HG03442 (cell line): ENCODE results near the gene DENND4C.
A peak's percentile ranks its signal among the peaks of the same experiment; 100 is the strongest.
"Not testable (repeated sequence)": the region's sequence is repeated elsewhere in the genome, so short reads cannot be mapped to it uniquely, and the experiment has no call there.

ENCODE experiments used
- ATAC-seq: cut with Tn5 transposase; IDR thresholded peaks from one replicate; pipeline ENCODE4 v1.9.1; 2021; ENCODE audit warnings: mild to moderate bottlenecking, moderate library complexity; ENCODE audit not compliant: unreplicated experiment

DENND4C gene

DNA sequence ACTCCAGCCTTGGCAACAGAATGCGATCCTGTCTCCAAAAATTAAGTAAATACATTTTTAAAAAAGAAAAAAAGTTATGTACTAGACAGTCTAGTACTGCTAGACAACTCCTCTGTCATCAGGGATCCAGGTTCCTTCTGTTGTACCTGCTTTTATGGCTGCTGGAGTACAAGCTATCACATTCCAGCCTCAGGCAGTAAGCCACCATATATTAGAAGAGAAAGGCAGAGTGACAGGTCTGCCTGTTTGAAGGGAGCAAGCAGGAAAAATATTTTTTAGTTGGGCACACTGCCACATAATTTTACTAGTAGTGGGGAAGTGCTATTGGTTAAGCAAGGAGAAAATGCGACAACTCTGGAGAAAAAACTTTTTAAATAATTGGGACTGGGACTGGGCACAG, 138.6 kb downstream of the DENND4C start:
- ATAC-seq = no peak

DNA sequence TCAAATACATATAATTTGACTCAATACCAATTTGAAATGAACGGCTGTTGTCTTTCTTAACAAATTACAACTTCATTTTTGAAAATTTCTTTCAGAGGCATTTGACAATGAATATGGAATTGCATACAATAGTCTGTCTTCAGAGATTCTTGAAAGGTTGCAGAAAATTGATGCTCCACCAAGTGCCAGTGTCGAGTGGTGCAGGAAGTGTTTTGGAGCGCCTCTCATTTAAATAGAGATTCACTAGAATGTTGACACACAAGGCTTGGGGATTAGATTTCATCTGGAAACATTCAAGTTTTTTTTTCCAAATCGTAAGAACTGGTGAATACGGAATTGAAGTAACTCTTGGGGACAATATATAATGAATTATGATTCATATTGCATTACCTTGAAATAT, 141.4 kb downstream of the DENND4C start:
- no peak for ATAC-seq

DNA sequence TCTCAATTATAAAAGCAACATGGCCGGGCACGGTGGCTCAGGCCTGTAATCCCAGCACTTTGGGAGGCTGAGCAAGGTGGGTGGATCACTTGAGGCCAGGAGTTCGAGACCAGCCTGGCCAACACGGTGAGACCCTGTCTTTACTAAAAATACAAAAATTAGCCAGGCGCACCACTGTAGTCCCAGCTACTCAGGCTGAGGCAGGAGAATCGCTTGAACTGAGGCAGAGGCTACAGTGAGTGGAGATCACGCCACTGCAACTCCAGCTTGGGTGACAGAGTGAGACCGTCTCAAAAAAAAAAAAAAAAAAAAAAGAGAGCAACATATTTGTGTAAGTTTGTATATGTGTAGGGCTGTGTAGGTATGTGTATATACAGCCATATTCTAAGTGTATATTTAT, 142.1 kb downstream of the DENND4C start:
- ATAC-seq = no peak

DNA sequence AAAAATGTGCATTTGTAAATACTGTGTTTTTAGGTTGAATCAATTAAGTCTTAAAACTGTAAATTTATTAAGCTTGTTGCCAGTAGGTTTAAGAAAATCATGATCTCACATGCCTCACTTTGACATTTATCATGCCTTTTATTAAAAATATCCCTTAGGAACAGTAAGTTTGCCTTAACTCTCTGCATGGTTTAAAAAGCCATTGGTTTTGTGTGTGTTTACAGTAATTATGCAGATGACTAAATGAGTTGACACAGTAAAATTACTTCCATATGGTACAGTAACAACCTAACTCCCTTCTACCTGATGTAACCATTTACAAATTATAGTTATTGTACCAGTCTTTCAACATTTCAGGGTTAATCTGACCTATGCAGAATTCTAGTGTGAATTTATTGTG, 143.0 kb downstream of the DENND4C start:
- no peak for ATAC-seq

DNA sequence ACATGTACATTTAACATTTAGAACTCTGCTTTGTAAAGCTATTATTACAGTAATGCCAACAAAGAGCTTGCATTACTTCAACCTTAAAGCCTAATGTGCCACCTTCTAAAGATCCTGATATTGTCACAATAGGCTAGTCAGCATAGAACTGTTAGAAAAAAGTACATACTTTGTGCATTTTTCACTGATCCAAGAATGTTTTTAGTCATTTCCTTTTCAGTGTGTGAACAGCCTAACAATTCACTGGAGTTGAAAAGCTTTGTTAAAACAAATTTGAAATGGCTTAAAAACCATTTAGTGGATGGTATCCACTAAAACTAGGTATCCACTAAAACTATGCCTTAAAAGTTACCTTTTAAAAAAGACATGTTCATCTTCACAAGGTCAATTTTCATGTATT, 145.0 kb downstream of the DENND4C start:
- ATAC-seq = no peak

DNA sequence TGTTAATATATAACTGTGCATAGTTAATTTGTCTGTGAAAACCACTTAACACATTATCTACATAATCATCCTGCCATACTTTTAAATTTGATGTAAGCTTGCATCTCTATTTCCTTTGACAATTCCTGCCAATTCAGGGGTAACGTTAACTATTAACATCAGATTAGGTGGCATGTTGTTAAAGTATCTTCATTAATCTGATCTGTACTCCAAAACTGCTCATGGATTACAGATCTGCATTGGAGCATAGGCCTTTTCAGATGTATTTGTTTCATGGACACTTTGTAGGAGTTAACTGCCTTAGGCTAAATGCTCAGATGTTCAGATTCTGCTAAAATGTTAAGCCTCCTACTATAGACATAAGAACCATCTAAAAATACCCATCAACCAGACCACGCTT, 146.4 kb downstream of the DENND4C start:
- ATAC-seq = no peak

DNA sequence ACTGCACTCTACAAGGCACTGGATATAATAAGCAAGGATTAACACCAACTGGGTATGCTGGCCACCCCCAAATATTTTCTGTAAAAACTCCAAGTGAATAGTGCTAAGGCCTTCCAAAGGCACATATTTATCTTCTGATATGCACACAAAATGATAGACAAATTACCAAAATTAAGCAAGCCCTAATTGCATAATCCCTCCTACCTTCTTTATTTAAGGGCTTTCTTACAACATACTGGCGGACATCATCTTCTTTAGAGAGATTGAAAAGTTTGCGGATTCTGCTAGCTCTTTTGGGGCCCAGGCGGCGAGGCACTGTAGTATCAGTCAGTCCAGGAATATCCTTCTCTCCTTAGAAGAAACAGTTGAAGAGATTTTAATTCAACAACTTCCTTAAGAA, 147.7 kb downstream of the DENND4C start:
- ATAC-seq = no peak

DNA sequence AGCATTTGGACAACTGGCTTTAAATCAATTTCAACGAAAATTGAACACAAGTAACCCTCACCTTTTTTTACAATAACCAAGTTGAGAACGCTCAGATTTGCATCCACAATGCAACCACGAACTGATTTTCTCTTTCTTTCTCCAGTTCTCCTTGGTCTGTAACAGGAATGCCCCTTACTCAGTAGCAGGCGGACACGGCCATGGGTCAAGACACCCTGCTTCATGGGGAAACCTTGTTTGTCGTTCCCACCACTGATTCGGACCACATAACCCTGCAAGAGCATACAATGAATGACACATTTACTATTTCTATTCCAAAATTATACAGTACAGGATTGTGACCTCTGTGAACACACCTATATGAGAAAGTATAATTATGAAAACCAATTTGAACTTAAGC, 148.2 kb downstream of the DENND4C start:
- no peak for ATAC-seq

DNA sequence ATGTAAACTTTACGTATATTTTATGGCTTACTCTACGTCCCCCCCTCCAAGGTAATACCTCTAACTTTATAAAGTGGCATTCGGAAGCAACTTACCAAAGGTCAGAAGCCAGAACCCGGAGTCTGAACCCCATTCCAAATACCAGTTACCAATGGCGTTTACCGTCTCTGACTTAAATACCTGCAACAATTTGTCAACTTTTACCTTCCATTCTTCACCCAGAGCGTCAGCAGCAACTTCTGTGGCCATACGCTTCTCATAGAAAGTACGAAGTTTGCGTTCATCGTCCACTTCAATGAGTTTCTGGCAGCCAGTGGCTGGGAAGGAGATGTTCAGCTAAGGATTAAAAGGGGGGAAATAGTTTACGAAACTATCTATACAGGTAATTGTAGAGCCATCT, 148.8 kb downstream of the DENND4C start:
- ATAC-seq = no peak

DNA sequence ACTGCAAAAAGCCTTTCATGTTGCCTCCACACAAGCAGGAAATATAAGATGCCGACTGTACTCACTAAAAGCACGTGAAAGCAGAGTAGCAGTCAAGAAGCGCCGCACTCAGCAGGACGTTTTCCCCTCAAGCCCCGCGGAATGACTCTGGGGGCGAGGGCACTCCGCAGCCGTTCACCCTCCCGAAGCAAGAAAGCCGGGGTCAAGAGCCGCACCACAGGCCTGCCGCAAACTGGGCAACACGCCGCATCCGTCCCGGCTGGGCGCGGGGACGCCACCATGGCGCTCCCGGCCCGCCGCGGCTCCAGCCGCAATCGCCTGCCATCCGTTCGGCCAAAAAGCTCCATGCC, 149.2 kb downstream of the DENND4C start:
- peak; percentile 19 for ATAC-seq

DNA sequence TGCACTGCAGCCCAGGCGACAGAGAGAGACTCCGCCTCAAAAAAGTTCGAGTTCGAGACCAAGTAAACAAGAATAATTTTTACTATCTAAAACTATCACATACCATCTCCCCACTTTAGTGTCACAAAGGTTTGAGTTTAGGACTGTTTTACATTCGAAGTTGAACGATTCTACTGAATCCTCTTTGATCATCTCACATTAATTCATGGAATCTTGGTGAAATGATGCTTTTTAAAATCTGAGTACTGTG, 150.3 kb downstream of the DENND4C start:
- ATAC-seq = no peak

DNA sequence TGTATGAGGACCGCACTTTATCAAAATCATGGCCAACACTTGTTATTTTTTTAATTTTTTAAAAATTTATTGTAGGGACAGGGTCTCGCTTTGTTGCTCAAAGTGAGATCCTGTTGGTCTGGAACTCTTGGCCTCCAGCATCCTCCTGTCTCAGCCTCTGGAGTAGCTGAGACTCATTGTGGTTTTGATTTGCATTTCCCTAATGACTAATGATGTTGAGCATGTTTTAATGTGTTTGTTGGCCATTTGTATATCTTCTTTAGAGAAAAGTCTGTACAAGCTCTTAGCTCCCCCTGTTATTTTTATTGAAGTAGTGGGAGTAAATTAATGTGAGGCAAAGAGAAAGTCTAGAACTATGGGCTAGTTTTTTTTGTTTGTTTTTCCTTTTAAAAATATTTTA, 151.2 kb downstream of the DENND4C start:
- ATAC-seq = no peak

DNA sequence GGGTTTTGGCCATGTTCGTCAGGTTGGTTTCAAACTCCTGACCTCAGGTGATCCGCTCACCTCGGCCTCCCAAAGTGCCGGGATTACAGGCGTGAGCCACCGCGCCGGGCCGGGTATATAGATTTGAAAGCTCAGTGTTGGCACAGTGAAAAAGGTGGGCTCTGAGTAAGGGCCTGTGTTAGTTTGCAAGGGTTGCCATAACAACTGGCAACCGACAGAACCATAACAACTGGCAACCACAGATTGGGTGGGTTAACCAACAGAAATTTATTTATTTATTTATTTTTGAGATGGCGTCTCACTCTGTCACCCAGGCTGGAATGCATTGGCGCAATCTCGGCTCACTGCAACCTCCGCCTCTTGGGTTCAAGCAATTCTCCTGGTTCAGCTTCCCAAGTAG, 154.7 kb downstream of the DENND4C start:
- ATAC-seq = not testable (repeated sequence)

DNA sequence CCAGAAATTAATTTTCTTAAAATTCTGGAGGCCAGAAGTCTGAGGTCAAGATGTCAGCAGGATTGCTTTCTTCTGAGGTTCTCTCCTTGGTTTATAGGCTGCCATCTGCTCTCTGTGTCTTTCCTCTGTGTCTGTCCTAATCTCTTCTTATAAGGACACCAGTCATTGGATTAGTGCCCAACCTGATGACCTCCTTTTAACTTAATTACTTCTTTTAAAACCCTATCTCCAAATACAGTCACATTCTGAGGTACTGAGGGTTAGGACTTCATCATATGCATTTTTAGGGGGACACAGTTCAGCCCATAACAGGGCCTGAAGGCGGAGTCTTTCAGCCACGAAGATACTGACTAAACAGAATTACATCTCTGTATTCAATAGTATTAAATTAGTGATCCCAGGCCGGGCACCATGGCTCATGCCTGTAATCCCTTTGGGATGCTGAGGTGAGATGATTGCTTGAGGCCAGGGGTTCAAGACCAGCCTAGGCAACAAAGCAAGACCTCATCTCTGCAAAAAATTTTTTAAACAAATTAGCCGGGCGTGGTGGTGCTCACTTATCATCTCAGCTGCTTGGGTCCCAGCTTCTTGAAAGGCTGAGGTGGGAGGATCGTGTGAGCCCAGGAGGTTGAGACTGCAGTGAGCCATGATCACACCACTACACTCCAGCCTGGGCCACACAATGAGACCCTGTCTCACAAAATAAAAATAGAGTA, 155.5 kb downstream of the DENND4C start:
- no peak for ATAC-seq

DNA sequence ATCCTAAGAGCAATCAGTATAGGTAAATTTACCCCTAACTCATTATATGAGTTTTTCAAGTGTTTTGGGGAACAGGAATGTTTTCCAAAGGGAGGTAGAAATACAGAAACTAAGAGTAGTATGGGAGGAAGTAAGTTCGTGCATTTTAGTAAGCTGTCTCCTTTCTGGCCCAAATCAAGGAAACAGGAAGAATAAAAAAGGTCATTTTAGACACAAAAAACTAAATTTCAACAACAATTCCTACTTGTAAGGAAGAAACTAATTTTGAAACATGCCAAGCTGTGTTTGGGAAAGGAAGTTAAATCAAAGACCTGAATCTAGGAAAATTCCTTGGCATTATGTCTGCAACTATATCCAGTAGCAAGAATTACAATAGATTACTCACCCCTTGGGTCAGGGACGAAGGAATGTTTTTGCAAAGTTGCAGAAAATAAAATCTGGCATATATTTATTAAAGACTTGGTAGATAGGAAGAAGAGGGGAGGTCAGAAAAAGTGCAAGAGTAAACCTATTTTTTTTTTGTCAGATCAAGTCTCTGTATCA, 156.1 kb downstream of the DENND4C start:
- no peak for ATAC-seq

DNA sequence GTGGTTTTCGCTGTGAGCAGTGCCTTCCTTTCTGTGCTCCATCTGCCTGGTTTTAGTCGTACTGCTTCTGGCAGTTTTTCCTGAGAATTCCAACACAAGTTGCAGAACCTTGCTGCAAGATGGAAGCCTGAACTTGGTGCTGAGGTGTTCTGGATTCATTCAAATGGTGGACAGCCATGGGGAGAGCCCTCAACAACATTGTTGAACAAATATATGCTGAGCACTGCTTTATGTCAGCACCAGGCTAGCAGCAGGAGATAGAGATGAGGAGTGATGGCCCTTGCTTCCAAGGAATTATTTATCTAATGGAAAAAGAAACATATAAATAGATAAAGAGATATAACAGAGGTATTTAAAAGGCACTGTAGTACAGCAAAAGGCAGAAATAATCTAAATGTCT, 156.8 kb downstream of the DENND4C start:
- no peak for ATAC-seq

DNA sequence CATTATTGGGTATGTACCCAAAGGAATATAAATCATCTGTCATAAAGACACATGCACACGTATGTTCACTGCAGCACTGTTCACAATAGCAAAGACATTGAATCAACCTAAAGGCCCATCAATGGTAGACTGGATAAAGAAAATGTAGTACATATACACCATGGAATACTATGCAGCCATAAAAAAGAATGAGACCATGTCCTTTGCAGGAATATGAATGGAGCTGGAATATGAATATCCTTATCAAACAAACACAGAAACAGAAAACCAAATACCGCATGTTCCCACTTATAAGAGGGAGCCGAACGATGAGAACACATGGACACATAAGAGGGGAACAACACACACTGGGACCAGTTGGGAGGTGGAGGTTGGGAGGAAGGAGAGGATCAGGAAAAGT, 159.0 kb downstream of the DENND4C start:
- ATAC-seq = not testable (repeated sequence)

DNA sequence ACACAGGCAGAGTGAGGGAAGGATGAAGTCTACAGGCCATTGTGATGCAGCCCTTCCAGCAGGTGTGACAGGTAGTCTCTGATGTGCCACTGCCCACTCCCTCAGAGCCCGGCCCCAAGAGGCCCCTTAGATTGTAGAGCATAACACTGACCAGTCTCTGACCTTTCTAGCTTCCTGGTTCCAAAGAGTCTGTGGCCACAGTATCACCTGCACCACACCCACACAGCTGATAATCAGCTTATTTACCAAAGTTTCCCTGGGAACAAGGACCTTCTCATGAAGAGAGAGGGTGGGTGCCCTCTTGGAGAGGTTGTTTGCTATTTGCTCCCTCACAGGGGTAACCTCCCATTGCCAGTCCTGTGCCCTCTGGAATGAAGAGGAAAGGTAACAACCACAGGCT, 167.4 kb downstream of the DENND4C start:
- ATAC-seq = no peak

DNA sequence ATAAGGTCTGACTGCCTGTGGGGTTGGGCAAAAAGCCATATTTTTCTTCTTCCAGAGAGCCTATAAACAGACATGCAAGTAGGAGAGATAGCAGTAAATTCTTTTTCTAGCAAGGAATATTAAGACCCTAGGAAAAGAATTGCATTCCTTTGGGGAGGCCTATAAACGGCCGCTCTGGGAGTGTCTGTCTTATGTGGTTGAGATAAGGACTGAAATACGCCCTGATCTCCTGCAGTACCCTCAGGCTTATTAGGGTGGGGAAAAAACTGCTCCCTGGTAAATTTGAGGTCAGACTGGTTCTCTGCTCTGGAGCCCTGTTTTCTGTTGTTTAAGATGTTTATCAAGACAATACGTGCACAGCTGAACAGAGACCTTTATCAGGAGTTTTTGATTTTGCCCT, 172.7 kb downstream of the DENND4C start:
- not testable (repeated sequence) for ATAC-seq

DNA sequence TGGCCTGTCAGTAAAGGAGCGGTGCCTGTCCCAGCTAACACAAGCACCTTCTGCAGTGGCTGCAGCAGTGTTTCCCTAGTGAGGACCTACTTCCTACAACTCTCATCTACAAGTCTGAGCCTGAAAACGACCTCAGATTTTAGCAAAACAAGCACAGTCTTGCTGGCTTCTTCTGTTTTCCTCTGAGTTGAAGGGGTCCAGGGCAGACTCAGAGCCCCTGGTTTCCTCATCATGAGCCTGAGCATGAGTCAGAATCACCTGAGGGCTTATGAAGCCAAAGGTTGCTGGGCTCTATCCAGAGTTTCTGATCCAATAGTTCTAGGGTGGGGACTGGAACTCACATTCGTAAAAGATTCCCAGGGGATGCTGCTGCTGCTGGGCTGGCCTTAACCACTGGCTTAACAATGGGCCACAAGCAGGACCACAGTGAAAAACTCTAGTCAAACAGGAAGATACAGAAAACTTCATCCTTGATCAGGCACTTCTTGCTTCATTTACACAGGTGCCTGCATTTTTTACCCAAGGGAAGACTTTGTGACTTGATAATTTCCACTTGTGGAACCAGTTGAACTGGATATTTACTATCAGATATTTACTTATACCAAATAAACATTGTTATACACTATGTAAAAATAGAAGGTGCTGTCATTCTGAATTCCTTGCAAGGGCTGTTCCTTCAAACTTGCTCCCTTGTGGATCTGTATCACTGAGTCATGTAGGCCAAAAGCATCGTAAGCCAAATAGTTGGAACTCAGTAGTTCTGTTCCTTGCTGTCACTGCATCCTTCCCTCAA, 174.0 kb downstream of the DENND4C start:
- ATAC-seq = no peak

DNA sequence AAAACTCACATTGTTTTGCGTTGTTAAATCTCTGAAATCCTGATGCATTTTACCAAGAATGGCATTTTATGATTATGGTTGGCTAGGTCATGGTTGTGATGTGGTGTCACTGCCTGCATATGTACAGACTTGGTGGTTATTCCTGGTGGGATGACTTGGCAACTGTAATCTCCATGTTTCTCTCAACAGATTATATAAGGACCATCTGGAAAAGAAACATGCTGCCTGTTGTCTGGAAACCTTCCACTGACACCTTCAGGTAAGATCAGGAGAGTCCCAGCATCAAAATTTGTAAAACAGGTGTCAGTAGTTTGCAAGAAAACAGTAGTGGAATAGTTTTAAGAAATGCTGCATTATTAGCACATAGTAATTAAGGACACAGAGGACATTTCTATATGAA, 175.3 kb downstream of the DENND4C start:
- no peak for ATAC-seq

DNA sequence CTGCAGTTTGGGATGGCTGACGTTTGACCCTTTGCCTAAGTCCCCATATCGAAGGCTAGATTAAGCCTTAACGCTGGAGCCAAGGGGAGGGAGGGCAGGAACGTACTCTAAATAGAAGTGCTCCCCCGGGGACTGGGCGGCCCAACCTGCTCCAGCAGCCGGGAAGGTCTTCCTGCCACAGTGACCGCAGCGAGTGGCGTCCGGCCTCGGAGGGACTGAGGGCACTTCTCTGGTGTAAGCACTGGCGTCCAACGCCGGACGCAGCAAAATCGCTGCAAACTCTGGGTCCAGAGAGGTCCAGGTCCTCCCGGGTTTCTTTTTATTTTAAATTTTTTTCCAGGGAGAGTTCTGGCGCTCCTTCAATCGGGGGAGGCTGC, 177.8 kb downstream of the DENND4C start:
- peak; percentile 1 for ATAC-seq
